Tibial nerve (tissue), 4 donors: ENCODE results near the gene ANKRD44. TPM values are rescaled to one million over a fixed set of nuclear protein-coding genes. Genes with fewer than 3 reads are reported as not detected.

Source experiments
- DNase-seq, 2 donors: peaks; one replicate each; pipeline ENCODE4 v3.0.0-alpha.2; 2019; ENCODE audit warnings: low spot score in 2 of 2
- H3K27ac ChIP-seq, 4 donors: fragments of 200-600 bp; sonication (generic) in 3 of 4; one replicate each; pipeline ENCODE4 v1.5.1; 2017 to 2019; ENCODE audit warnings: mild to moderate bottlenecking in 1 of 4
- H3K27me3 ChIP-seq, 2 donors: fragments of 200-600 bp; sonication (generic) in 1 of 2; one replicate each; pipeline versions ENCODE4 v1.5.1 to v1.6.0; 2017 to 2019
- H3K36me3 ChIP-seq, 3 donors: fragments of 200-600 bp; sonication (generic); one replicate each; pipeline ENCODE4 v1.5.1; 2018 to 2019
- H3K4me1 ChIP-seq, 4 donors: fragments of 200-600 bp; sonication (generic) in 3 of 4; one replicate each; pipeline ENCODE4 v1.5.1; 2017 to 2019
- H3K4me3 ChIP-seq, 4 donors: fragments of 200-600 bp; sonication (generic) in 3 of 4; one replicate each; pipeline ENCODE4 v1.5.1; 2017 to 2019; ENCODE audit warnings: mild to moderate bottlenecking in 1 of 4, moderate library complexity in 1 of 4
- H3K9me3 ChIP-seq, 4 donors: fragments of 200-600 bp; sonication (generic) in 3 of 4; one replicate each; pipeline ENCODE4 v1.5.1; 2017 to 2019
- CTCF ChIP-seq, 5 experiments: fragments of 200-600 bp in 3 of 5; fragments of 450-650 bp in 2 of 5; sonication (generic) in 3 of 5; IDR thresholded peaks; one replicate each; pipeline ENCODE4 v1.5.1; 2016 to 2019; ENCODE audit warnings: antibody characterized with exemption in 5 of 5, mild to moderate bottlenecking in 3 of 5, moderate library complexity in 2 of 5
- EP300 ChIP-seq, 2 donors: sonication (generic); formaldehyde crosslinking; IDR thresholded peaks; one replicate each; pipeline ENCODE4 v1.6.1; 2017; ENCODE audit warnings: antibody characterized with exemption in 2 of 2, mild to moderate bottlenecking in 1 of 2
- POLR2A ChIP-seq, 2 donors: fragments of 450-650 bp; IDR thresholded peaks; one replicate each; pipeline ENCODE4 v1.6.1; 2017; ENCODE audit warnings: antibody characterized with exemption in 2 of 2, mild to moderate bottlenecking in 2 of 2, moderate library complexity in 2 of 2
- WGBS, 2 donors: methylation state at CpG; one replicate each; pipeline ENCODE4 v1.1.5; 2018; 5-methylcytosine and 5-hydroxymethylcytosine counted together
- total RNA-seq, 4 donors: library from RNA; depleted of rRNA; stranded (reverse); fragments of >200 nt; gene quantifications; one replicate each; pipeline ENCODE4 v1.1.0, GENCODE V29; 2016

The ANKRD44 gene
- total RNA-seq, 4 donors from 2014 or later: 28.5 to 48.9 (median 41.5) TPM

GRCh38 chr2:197308996-197309690 is 1.4 kb downstream of the ANKRD44 start:
- no peak for DNase-seq
- H3K36me3 ChIP-seq: no peaks in the 10 kb centered on the region
- peaks cover 0 to 55% (median 33%) of the 10 kb centered on the region in 4 donors for H3K4me1 ChIP-seq
- H3K27ac ChIP-seq: peak overlapping the region; percentile 70 to 88 (median 83)
- 51 to 57% methylated on average over 8 of the region's 8 CpGs for WGBS, 2 donors
- peak overlapping the region; percentile 41 to 85 (median 66) for H3K4me3 ChIP-seq
- TF ChIP-seq CTCF (IDR thresholded peaks at IDR 0.05) (no peak), POLR2A (IDR thresholded peaks at IDR 0.05) (no peak), EP300 (IDR thresholded peaks at IDR 0.05) (no peak)
- H3K9me3 ChIP-seq: no peaks in the 10 kb centered on the region
- H3K27me3 ChIP-seq: no peaks in the 10 kb centered on the region

GRCh38 chr2:197308585-197308984 is 2.0 kb downstream of the ANKRD44 start:
- WGBS, 2 donors: 68 to 73% methylated on average over 2 of the region's 2 CpGs
- no peaks in the 10 kb centered on the region for H3K36me3 ChIP-seq

DNA sequence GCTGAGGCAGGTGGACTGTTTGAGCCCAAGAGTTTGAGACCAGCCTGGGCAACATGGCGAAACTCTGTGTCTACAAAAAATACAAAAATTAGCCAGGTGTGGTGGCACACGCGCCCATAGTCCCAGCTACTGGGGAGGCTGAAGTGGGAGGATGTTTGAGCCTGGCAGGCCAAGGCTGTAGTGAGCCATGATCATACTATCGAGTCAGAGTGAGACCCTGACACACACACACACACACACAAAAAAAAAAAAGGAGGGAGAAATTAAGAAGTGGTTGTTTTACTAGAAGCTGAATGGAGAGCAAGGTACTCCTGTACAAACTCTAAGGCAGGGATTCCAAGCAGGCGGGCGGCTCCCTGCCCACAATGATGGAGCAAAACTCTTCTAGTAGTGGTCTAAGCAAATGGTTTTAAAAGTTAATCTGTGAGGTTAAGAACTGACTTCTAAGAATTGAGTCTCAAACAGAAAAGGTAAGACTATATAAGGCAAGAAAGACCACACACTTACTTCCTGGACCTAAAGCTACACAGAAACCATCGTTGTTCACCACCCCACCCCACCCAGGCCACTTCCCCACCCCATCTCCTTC is 2.6 kb downstream of the ANKRD44 start:
- peak overlapping the region in 3 of 4 donors; percentile 73 to 88 (median 82) for H3K27ac ChIP-seq
- H3K4me1 ChIP-seq: peaks cover 0 to 55% (median 35%) of the 10 kb centered on the region in 4 donors
- no peaks in the 10 kb centered on the region for H3K9me3 ChIP-seq
- DNase-seq: no peak
- H3K4me3 ChIP-seq: peak overlapping the region in 1 of 4 donors; percentile 58
- H3K27me3 ChIP-seq: no peaks in the 10 kb centered on the region
- no peak for TF ChIP-seq POLR2A (IDR thresholded peaks at IDR 0.05)
- no peak for TF ChIP-seq CTCF (IDR thresholded peaks at IDR 0.05)
- no peak for TF ChIP-seq EP300 (IDR thresholded peaks at IDR 0.05)
- H3K36me3 ChIP-seq: no peaks in the 10 kb centered on the region
- WGBS, 2 donors: 78 to 81% methylated on average over 7 of the region's 7 CpGs

More at GRCh38 chr2:197308585-197308984, 2.0 kb downstream of the ANKRD44 start:
- TF ChIP-seq EP300 (IDR thresholded peaks at IDR 0.05) (no peak), POLR2A (IDR thresholded peaks at IDR 0.05) (no peak), CTCF (IDR thresholded peaks at IDR 0.05) (no peak)
- H3K4me3 ChIP-seq: peak overlapping the region in 1 of 4 donors; percentile 58
- DNase-seq: no peak
- peaks cover 0 to 55% (median 33%) of the 10 kb centered on the region in 4 donors for H3K4me1 ChIP-seq
- no peaks in the 10 kb centered on the region for H3K9me3 ChIP-seq
- peak overlapping the region in 3 of 4 donors; percentile 73 to 88 (median 82) for H3K27ac ChIP-seq
- H3K27me3 ChIP-seq: no peaks in the 10 kb centered on the region

GRCh38 chr2:197307236-197307932 is 3.2 kb downstream of the ANKRD44 start:
- 35 to 48% methylated on average over 1 of the region's 1 CpG for WGBS, 2 donors
- Histone ChIP-seq H3K27ac (peak overlapping the region in 3 of 4 donors; percentile 73 to 88 (median 82)), H3K4me3 (no peak overlapping the region), H3K4me1 (peaks cover 0 to 58% (median 38%) of the 10 kb centered on the region in 4 donors), H3K9me3 (no peaks in the 10 kb centered on the region), H3K36me3 (no peaks in the 10 kb centered on the region), H3K27me3 (no peaks in the 10 kb centered on the region)
- TF ChIP-seq EP300 (IDR thresholded peaks at IDR 0.05): peak in 1 of 2 donors; percentile 16
- peak in 2 of 5 experiments; percentile 10 to 24 for TF ChIP-seq CTCF (IDR thresholded peaks at IDR 0.05)
- no peak for TF ChIP-seq POLR2A (IDR thresholded peaks at IDR 0.05)
- no peak for DNase-seq
